Adrenal gland (tissue), 5 donors: Measurements from ENCODE around the gene B4GALNT3.

Experiments used
- CTCF ChIP-seq, 6 experiments: fragments of 450-650 bp in 4 of 6; fragments of 200-600 bp in 2 of 6; sonication (generic) in 1 of 6; IDR thresholded peaks; 1 replicate in 5 of 6; 2 replicates in 1 of 6; pipeline versions ENCODE4 v1.5.1 to v1.8.0; 2016 to 2021; ENCODE audit warnings: antibody characterized with exemption in 6 of 6, mild to moderate bottlenecking in 2 of 6, moderate library complexity in 1 of 6
- POLR2A ChIP-seq, 2 donors: fragments of 450-650 bp; IDR thresholded peaks; one replicate each; pipeline ENCODE4 v1.6.1; 2017; ENCODE audit warnings: antibody characterized with exemption in 2 of 2, mild to moderate bottlenecking in 2 of 2, moderate library complexity in 1 of 2
- donor health status: DM: no; HTN: no; CAD: no.

- TF ChIP-seq CTCF (IDR thresholded peaks at IDR 0.05) (no peak), POLR2A (IDR thresholded peaks at IDR 0.05) (no peak)
These were observed 21.4 kb downstream of the B4GALNT3 start for GRCh38 chr12:480831-481816.
